Left lung (tissue), 10 donors: ENCODE measurements around the gene PPARA. TPM values are rescaled to one million over a fixed set of nuclear protein-coding genes. Genes with fewer than 3 reads are reported as not detected.

Experiments used
- ATAC-seq: fragments of 200-7000 bp; cut with Tn5 transposase; one replicate; pipeline ENCODE4 v1.9.1; 2020; ENCODE audit warnings: moderate library complexity
- DNase-seq, 4 donors: peaks; one replicate each; pipeline ENCODE4 v3.0.0-alpha.2; 2013 to 2020
- H3K27ac ChIP-seq, 2 donors: fragments of 200-600 bp; sonication (generic) in 1 of 2; one replicate each; pipeline versions ENCODE4 v1.5.0 to v1.8.0; 2020 to 2021
- H3K27me3 ChIP-seq, 2 donors: fragments of 200-600 bp; sonication (generic) in 1 of 2; one replicate each; pipeline versions ENCODE4 v1.5.0 to v1.8.0; 2020 to 2021
- H3K36me3 ChIP-seq, 2 donors: fragments of 200-600 bp; sonication (generic) in 1 of 2; one replicate each; pipeline versions ENCODE4 v1.5.0 to v1.8.0; 2020 to 2021
- H3K4me1 ChIP-seq, 2 donors: fragments of 200-600 bp; one replicate each; pipeline ENCODE4 v1.8.0; 2021
- H3K4me3 ChIP-seq, 2 donors: fragments of 200-600 bp; sonication (generic) in 1 of 2; one replicate each; pipeline versions ENCODE4 v1.5.0 to v1.8.0; 2020 to 2021; ENCODE audit warnings: mild to moderate bottlenecking in 1 of 2
- H3K9me3 ChIP-seq, 2 donors: fragments of 200-600 bp; sonication (generic) in 1 of 2; one replicate each; pipeline versions ENCODE4 v1.5.0 to v1.8.0; 2020 to 2021
- intact Hi-C, 2 donors: fragments of 100-400 bp; cut with DNase I; formaldehyde crosslinking; loops; one replicate each; pipeline versions ENCODE4 v1.11.2 to v1.14.2; 2022
- polyA plus RNA-seq, 6 donors: library from polyadenylated mRNA; unstranded; fragments of 120-200 nt; gene quantifications; one replicate each; pipeline ENCODE4 v1.2.1, GENCODE V29; 2013; ENCODE audit not compliant: insufficient read length in 6 of 6
- total RNA-seq, 2 donors: library from RNA; stranded (reverse); fragmentation: NEBNext Ultra II Directional; extraction: Animal tissue kit (Norgen Biotek cat#: 25700); gene quantifications; one replicate each; pipeline ENCODE4 v1.2.1, GENCODE V29; 2021
- TF ChIP-seq, protein P1 (sequence below), 2 donors: fragments of 200-600 bp; sonication (generic) in 1 of 2; IDR thresholded peaks; one replicate each; pipeline versions ENCODE4 v1.5.0 to v1.8.0; 2021; ENCODE audit warnings: antibody characterized with exemption in 2 of 2
- donor health status: DM: no; HTN: yes; CAD: no.
- donor health status: DM: no; HTN: no; CAD: no.

PPARA gene
- total and polyA plus RNA-seq, 8 donors: 13.8 to 22.3 (median 15.8) TPM

DNA sequence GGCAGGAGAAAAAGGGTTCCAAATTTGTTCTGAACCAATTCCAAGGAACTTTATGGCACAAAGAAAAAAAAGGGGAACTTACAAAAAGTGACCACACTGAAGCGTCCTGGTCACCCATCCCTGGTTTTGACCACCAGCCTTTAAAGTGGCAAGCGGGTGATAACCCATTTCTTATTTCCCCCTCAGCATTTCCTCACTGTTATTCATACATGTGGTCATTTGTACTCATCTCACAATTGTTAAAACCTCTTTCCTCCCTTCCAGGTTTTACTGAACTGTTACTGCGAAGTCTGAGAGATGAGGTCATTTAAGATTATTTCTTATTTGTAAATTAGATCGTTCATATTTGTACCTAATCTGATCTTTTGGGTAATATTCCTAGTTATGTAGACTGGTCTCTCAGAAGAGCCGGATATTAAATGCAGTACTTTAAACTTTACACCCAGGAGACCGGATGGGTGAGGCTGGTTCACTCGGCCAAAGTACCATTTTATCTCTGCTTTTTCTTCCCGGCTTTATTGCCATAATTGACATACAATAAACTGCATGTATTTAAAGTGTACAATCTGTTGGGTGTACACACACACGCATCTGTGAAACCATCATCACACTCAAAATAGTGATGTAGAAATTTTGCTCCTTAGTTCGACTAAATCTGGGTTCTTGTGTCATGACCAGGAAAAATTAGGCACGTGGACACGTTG, 52.7 kb downstream of the PPARA start:
- Histone ChIP-seq H3K27ac (no peak overlapping the region), H3K4me3 (no peak overlapping the region), H3K36me3 (peaks cover 0 to 50% of the 10 kb centered on the region in 2 donors), H3K9me3 (peaks cover 0 to 9% of the 10 kb centered on the region in 2 donors), H3K27me3 (no peaks in the 10 kb centered on the region), H3K4me1 (no peaks in the 10 kb centered on the region)
- DNase-seq: no peak
- intact Hi-C loops: no loop called here
- TF ChIP-seq, protein P1, sequence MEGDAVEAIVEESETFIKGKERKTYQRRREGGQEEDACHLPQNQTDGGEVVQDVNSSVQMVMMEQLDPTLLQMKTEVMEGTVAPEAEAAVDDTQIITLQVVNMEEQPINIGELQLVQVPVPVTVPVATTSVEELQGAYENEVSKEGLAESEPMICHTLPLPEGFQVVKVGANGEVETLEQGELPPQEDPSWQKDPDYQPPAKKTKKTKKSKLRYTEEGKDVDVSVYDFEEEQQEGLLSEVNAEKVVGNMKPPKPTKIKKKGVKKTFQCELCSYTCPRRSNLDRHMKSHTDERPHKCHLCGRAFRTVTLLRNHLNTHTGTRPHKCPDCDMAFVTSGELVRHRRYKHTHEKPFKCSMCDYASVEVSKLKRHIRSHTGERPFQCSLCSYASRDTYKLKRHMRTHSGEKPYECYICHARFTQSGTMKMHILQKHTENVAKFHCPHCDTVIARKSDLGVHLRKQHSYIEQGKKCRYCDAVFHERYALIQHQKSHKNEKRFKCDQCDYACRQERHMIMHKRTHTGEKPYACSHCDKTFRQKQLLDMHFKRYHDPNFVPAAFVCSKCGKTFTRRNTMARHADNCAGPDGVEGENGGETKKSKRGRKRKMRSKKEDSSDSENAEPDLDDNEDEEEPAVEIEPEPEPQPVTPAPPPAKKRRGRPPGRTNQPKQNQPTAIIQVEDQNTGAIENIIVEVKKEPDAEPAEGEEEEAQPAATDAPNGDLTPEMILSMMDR (IDR thresholded peaks at IDR 0.05): no peak
- no peak for ATAC-seq

- DNase-seq (no peak), ATAC-seq (no peak)
- Histone ChIP-seq H3K4me3 (no peak overlapping the region), H3K4me1 (no peaks in the 10 kb centered on the region), H3K27ac (no peak overlapping the region), H3K36me3 (peaks cover 0 to 50% of the 10 kb centered on the region in 2 donors), H3K9me3 (peaks cover 0 to 11% of the 10 kb centered on the region in 2 donors), H3K27me3 (no peaks in the 10 kb centered on the region)
- intact Hi-C loops: no loop called here
- TF ChIP-seq, protein P1 (IDR thresholded peaks at IDR 0.05): no peak
These were observed 53.3 kb downstream of the PPARA start for GRCh38 chr22:46203601-46203980.

GRCh38 chr22:46209262-46209661, 58.9 kb downstream of the PPARA start:
- no peaks in the 10 kb centered on the region for H3K4me1 ChIP-seq
- DNase-seq (no peak), ATAC-seq (no peak)
- H3K27me3 ChIP-seq: no peaks in the 10 kb centered on the region
- intact Hi-C loops: no loop called here
- peaks cover 0 to 48% of the 10 kb centered on the region in 2 donors for H3K36me3 ChIP-seq
- no peak overlapping the region for H3K27ac ChIP-seq
- no peak overlapping the region for H3K4me3 ChIP-seq
- TF ChIP-seq, protein P1 (IDR thresholded peaks at IDR 0.05): no peak
- peaks cover 0 to 26% of the 10 kb centered on the region in 2 donors for H3K9me3 ChIP-seq

- intact Hi-C loops: no loop called here
- H3K36me3 ChIP-seq: peaks cover 0 to 65% of the 10 kb centered on the region in 2 donors
- no peak overlapping the region for H3K27ac ChIP-seq
- TF ChIP-seq, protein P1 (IDR thresholded peaks at IDR 0.05): no peak
- ATAC-seq (no peak), DNase-seq (no peak)
- peaks cover 0 to 20% of the 10 kb centered on the region in 2 donors for H3K9me3 ChIP-seq
- no peak overlapping the region for H3K4me3 ChIP-seq
- H3K4me1 ChIP-seq: no peaks in the 10 kb centered on the region
- no peaks in the 10 kb centered on the region for H3K27me3 ChIP-seq
These were observed 61.9 kb downstream of the PPARA start for GRCh38 chr22:46212195-46212594.

GRCh38 chr22:46213052-46213451, 62.7 kb downstream of the PPARA start:
- intact Hi-C loops: no loop called here
- peaks cover 0 to 20% of the 10 kb centered on the region in 2 donors for H3K9me3 ChIP-seq
- TF ChIP-seq, protein P1 (IDR thresholded peaks at IDR 0.05): no peak
- no peak for ATAC-seq
- DNase-seq: no peak
- no peak overlapping the region for H3K4me3 ChIP-seq
- H3K27ac ChIP-seq: no peak overlapping the region
- H3K27me3 ChIP-seq: no peaks in the 10 kb centered on the region
- H3K4me1 ChIP-seq: no peaks in the 10 kb centered on the region
- peaks cover 0 to 62% of the 10 kb centered on the region in 2 donors for H3K36me3 ChIP-seq
